H1 (cell line): Measurements from ENCODE around the gene MACF1. TPM values are rescaled to one million over a fixed set of nuclear protein-coding genes. Genes with fewer than 3 reads are reported as not detected.

Source experiments
- CTBP2 ChIP-seq: IDR thresholded peaks from 2 replicates; pipeline ENCODE4 v1.7.0; 2011; ENCODE audit warnings: borderline replicate concordance, mild to moderate bottlenecking, moderate library complexity, mixed read lengths, low read length; ENCODE audit not compliant: insufficient read depth, insufficient read length
- polyA plus RNA-seq, 7 experiments: library from polyadenylated mRNA; depleted of rRNA in 3 of 7; stranded (reverse) in 5 of 7; unstranded in 2 of 7; fragments of >200 nt in 5 of 7; fragments of 200-250 nt in 2 of 7; gene quantifications; 1 replicate in 5 of 7; 2 replicates in 1 of 7; 4 replicates in 1 of 7; pipeline versions ENCODE4 v1.2.1 to v1.2.3, GENCODE V29; 2011 to 2013; ENCODE audit warnings: missing spikeins in 2 of 7, mixed read lengths in 2 of 7
- total RNA-seq: library from RNA; stranded (reverse); fragmentation: NEBNext Ultra II Directional; extraction: Animal tissue kit (Norgen Biotek cat#: 25700); gene quantifications from 2 replicates; pipeline ENCODE4 v1.2.1, GENCODE V29; 2021
- TF ChIP-seq, protein P1 (sequence below): fragments of 300-600 bp; sonication (generic); IDR thresholded peaks from 2 replicates; pipeline ENCODE4 v1.7.1; 2012; ENCODE audit warnings: low read length, moderate library complexity, mild to moderate bottlenecking, inconsistent platforms; ENCODE audit not compliant: insufficient replicate concordance

MACF1 gene
- total and polyA plus RNA-seq, 2 of the 8 experiments (the other 6 are each of a cell fraction or from before 2014, with no cell fraction given): 59.8 to 285 TPM

DNA sequence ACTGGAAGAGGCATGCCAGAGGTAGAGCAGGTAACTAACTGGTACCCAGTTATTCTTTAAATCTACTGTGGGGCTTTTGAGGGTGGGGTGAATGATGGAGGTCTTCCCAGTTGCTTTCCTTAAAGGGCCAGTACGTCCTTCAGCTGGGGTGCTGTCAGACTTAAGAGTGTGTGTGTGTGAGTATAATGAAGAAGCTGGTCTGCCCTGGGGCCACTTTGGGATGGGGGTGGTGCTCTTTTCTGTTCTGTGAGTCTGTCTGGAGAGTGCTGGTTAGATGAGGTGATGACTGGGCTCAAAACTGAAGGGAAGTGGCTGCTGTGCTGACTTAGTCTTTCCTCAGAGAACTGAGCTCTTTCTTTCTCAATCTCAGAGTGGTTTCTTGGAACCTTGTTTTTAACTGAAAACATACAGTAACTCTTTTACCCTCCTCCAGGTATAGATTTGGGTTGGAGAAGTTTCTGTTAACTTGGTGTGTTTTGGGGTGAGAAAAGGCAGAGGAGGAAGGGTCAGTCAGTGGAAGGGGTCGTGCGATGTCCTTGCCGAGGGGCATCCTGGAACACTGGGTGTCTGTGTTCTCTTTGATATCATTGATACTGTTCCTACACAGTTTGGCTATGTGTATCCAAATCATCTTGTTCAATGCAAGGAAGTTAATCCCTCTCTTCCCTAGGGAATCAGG lies 746 bp downstream of the MACF1 start (continued):
- TF ChIP-seq, protein P1, sequence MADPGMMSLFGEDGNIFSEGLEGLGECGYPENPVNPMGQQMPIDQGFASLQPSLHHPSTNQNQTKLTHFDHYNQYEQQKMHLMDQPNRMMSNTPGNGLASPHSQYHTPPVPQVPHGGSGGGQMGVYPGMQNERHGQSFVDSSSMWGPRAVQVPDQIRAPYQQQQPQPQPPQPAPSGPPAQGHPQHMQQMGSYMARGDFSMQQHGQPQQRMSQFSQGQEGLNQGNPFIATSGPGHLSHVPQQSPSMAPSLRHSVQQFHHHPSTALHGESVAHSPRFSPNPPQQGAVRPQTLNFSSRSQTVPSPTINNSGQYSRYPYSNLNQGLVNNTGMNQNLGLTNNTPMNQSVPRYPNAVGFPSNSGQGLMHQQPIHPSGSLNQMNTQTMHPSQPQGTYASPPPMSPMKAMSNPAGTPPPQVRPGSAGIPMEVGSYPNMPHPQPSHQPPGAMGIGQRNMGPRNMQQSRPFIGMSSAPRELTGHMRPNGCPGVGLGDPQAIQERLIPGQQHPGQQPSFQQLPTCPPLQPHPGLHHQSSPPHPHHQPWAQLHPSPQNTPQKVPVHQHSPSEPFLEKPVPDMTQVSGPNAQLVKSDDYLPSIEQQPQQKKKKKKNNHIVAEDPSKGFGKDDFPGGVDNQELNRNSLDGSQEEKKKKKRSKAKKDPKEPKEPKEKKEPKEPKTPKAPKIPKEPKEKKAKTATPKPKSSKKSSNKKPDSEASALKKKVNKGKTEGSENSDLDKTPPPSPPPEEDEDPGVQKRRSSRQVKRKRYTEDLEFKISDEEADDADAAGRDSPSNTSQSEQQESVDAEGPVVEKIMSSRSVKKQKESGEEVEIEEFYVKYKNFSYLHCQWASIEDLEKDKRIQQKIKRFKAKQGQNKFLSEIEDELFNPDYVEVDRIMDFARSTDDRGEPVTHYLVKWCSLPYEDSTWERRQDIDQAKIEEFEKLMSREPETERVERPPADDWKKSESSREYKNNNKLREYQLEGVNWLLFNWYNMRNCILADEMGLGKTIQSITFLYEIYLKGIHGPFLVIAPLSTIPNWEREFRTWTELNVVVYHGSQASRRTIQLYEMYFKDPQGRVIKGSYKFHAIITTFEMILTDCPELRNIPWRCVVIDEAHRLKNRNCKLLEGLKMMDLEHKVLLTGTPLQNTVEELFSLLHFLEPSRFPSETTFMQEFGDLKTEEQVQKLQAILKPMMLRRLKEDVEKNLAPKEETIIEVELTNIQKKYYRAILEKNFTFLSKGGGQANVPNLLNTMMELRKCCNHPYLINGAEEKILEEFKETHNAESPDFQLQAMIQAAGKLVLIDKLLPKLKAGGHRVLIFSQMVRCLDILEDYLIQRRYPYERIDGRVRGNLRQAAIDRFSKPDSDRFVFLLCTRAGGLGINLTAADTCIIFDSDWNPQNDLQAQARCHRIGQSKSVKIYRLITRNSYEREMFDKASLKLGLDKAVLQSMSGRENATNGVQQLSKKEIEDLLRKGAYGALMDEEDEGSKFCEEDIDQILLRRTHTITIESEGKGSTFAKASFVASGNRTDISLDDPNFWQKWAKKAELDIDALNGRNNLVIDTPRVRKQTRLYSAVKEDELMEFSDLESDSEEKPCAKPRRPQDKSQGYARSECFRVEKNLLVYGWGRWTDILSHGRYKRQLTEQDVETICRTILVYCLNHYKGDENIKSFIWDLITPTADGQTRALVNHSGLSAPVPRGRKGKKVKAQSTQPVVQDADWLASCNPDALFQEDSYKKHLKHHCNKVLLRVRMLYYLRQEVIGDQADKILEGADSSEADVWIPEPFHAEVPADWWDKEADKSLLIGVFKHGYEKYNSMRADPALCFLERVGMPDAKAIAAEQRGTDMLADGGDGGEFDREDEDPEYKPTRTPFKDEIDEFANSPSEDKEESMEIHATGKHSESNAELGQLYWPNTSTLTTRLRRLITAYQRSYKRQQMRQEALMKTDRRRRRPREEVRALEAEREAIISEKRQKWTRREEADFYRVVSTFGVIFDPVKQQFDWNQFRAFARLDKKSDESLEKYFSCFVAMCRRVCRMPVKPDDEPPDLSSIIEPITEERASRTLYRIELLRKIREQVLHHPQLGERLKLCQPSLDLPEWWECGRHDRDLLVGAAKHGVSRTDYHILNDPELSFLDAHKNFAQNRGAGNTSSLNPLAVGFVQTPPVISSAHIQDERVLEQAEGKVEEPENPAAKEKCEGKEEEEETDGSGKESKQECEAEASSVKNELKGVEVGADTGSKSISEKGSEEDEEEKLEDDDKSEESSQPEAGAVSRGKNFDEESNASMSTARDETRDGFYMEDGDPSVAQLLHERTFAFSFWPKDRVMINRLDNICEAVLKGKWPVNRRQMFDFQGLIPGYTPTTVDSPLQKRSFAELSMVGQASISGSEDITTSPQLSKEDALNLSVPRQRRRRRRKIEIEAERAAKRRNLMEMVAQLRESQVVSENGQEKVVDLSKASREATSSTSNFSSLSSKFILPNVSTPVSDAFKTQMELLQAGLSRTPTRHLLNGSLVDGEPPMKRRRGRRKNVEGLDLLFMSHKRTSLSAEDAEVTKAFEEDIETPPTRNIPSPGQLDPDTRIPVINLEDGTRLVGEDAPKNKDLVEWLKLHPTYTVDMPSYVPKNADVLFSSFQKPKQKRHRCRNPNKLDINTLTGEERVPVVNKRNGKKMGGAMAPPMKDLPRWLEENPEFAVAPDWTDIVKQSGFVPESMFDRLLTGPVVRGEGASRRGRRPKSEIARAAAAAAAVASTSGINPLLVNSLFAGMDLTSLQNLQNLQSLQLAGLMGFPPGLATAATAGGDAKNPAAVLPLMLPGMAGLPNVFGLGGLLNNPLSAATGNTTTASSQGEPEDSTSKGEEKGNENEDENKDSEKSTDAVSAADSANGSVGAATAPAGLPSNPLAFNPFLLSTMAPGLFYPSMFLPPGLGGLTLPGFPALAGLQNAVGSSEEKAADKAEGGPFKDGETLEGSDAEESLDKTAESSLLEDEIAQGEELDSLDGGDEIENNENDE: no peak
- TF ChIP-seq CTBP2: no peak
